NCI-H2227 treated with DMSO at 0.1 percent for 48 hours (cell line): Measurements from ENCODE around the gene CHN1.

Experiments
- DNase-seq: peaks from one replicate; lab custom pipeline; 2025; lab: John Stamatoyannopoulos, UW

Gene CHN1

GRCh38 chr2:174786066-174786725, 219.0 kb downstream of the CHN1 start:
- no peak for DNase-seq

- DNase-seq = no peak
These were observed 219.7 kb downstream of the CHN1 start for GRCh38 chr2:174785481-174785880.

- DNase-seq = no peak
These were observed 220.3 kb downstream of the CHN1 start for GRCh38 chr2:174784909-174785308.

- DNase-seq = no peak
These were observed 220.9 kb downstream of the CHN1 start for GRCh38 chr2:174784316-174784715.

- DNase-seq = no peak
These were observed 223.2 kb downstream of the CHN1 start for GRCh38 chr2:174781996-174782395.

GRCh38 chr2:174781298-174781697, 223.9 kb downstream of the CHN1 start:
- no peak for DNase-seq

- no peak for DNase-seq
These were observed 224.3 kb downstream of the CHN1 start for GRCh38 chr2:174780856-174781255.

GRCh38 chr2:174780191-174780840, 224.9 kb downstream of the CHN1 start:
- no peak for DNase-seq

GRCh38 chr2:174779361-174779928, 225.7 kb downstream of the CHN1 start:
- DNase-seq = no peak

GRCh38 chr2:174778085-174778981, 226.8 kb downstream of the CHN1 start:
- no peak for DNase-seq

- no peak for DNase-seq
These were observed 227.7 kb downstream of the CHN1 start for GRCh38 chr2:174777347-174778084.

GRCh38 chr2:174776675-174777074, 228.5 kb downstream of the CHN1 start:
- no peak for DNase-seq

GRCh38 chr2:174776223-174776622, 229.0 kb downstream of the CHN1 start:
- DNase-seq = no peak

- no peak for DNase-seq
These were observed 229.6 kb downstream of the CHN1 start for GRCh38 chr2:174775571-174775980.

- DNase-seq = no peak
These were observed 230.3 kb downstream of the CHN1 start for GRCh38 chr2:174774886-174775285.

- DNase-seq = no peak
These were observed 232.0 kb downstream of the CHN1 start for GRCh38 chr2:174773215-174773614.

GRCh38 chr2:174772472-174772801, 232.7 kb downstream of the CHN1 start:
- DNase-seq = no peak

GRCh38 chr2:174771631-174772471, 233.3 kb downstream of the CHN1 start:
- peak; percentile 66 for DNase-seq

- DNase-seq = no peak
These were observed 234.0 kb downstream of the CHN1 start for GRCh38 chr2:174771136-174771535.

GRCh38 chr2:174768557-174768956, 236.6 kb downstream of the CHN1 start:
- DNase-seq = no peak

GRCh38 chr2:174766271-174766670, 238.9 kb downstream of the CHN1 start:
- no peak for DNase-seq
